Endothelial cell of umbilical vein (primary cell): ENCODE results near the gene ICOSLG. TPM values are rescaled to one million over a fixed set of nuclear protein-coding genes. Genes with fewer than 3 reads are reported as not detected.

ENCODE experiments used
- BruUV-seq: library from RNA; stranded (reverse); fragments of 400-500 nt; replicated peaks from 2 replicates; lab custom pipeline; 2021; lab: Mats Ljungman, UMichigan
- CTCF ChIA-PET: fragments of 300-600, 350-600 bp; sonication (Branson Sonifier 250); formaldehyde crosslinking; loops from one replicate; lab custom pipeline; 2021; ENCODE audit warnings: antibody characterized with exemption, inconsistent platforms; lab: Charles Lee
- POLR2A ChIA-PET: fragments of 300-600, 350-600 bp; sonication (Branson Sonifier 250); formaldehyde crosslinking; loops from one replicate; lab custom pipeline; 2021; ENCODE audit warnings: antibody characterized with exemption, inconsistent platforms; lab: Charles Lee
- DNase-seq: peaks from one replicate; pipeline ENCODE4 v3.0.0-alpha.2; 2011; ENCODE audit warnings: low read depth, low spot score
- FAIRE-seq: peaks from 2 replicates; lab custom pipeline; 2011; peaks lifted over from hg19 to GRCh38; lab: Jason Lieb, UNC
- H2AFZ ChIP-seq: 2 replicates; pipeline ENCODE4 v1.6.0; 2012; ENCODE audit warnings: low read depth, low read length, control low read depth, inconsistent platforms
- H3K27ac ChIP-seq: 2 replicates; pipeline ENCODE4 v1.5.1; 2011; ENCODE audit warnings: low read depth, mild to moderate bottlenecking, control low read depth, low read length, moderate library complexity; ENCODE audit not compliant: insufficient read depth
- H3K27me3 ChIP-seq, 2 experiments: 2 replicates each; pipeline versions ENCODE4 v1.6.0 to v1.6.1; 2011; ENCODE audit warnings: low read length in 2 of 2, mixed read lengths in 1 of 2; ENCODE audit not compliant: control insufficient read depth in 2 of 2, insufficient read depth in 2 of 2
- H3K36me3 ChIP-seq, 2 experiments: 2 replicates in 1 of 2; 3 replicates in 1 of 2; pipeline ENCODE4 v1.5.1; 2011; ENCODE audit warnings: low read length in 2 of 2, mild to moderate bottlenecking in 1 of 2, moderate library complexity in 1 of 2; ENCODE audit not compliant: control insufficient read depth in 2 of 2, insufficient read depth in 2 of 2; ENCODE audit errors: extremely low read depth in 1 of 2
- H3K4me1 ChIP-seq: 3 replicates; pipeline ENCODE4 v1.5.1; 2011; ENCODE audit warnings: mild to moderate bottlenecking, low read length; ENCODE audit not compliant: control insufficient read depth, insufficient read depth; ENCODE audit errors: extremely low read depth
- H3K4me2 ChIP-seq: 2 replicates; pipeline ENCODE4 v1.6.1; 2011; ENCODE audit warnings: low read length, control low read depth, mixed read lengths; ENCODE audit not compliant: insufficient read depth
- H3K4me3 ChIP-seq, 3 experiments: fragments of 200-600 bp in 1 of 3; sonication (generic), shearing (Covaris generic) in 1 of 3; replicated peaks in 1 of 3; 2 replicates each; pipeline ENCODE4 v1.5.1; 2011 to 2016; ENCODE audit warnings: control low read depth in 3 of 3, low read length in 3 of 3, mild to moderate bottlenecking in 2 of 3, inconsistent platforms in 1 of 3, low read depth in 1 of 3, moderate library complexity in 1 of 3; ENCODE audit not compliant: insufficient read depth in 1 of 3
- H3K79me2 ChIP-seq: 2 replicates; pipeline ENCODE4 v1.6.0; 2012; ENCODE audit warnings: low read length, inconsistent platforms; ENCODE audit not compliant: control insufficient read depth, insufficient read depth
- H3K9ac ChIP-seq: replicated peaks from 2 replicates; pipeline ENCODE3; 2011; ENCODE audit warnings: low read length, control low read depth; ENCODE audit not compliant: insufficient read depth; ENCODE audit errors: extremely low read depth
- H3K9me1 ChIP-seq: replicated peaks from 3 replicates; pipeline ENCODE4 v1.6.0; 2011; ENCODE audit warnings: mild to moderate bottlenecking, low read length; ENCODE audit not compliant: control insufficient read depth, insufficient read depth; ENCODE audit errors: extremely low read depth
- H3K9me3 ChIP-seq: replicated peaks from 2 replicates; pipeline ENCODE4 v1.5.1; 2012; ENCODE audit warnings: low read length, inconsistent platforms; ENCODE audit not compliant: control insufficient read depth, insufficient read depth
- H4K20me1 ChIP-seq: replicated peaks from 2 replicates; pipeline ENCODE3; 2011; ENCODE audit warnings: mild to moderate bottlenecking, low read length; ENCODE audit not compliant: control insufficient read depth, insufficient read depth; ENCODE audit errors: extremely low read depth
- EZH2 ChIP-seq: IDR thresholded peaks from 2 replicates; pipeline ENCODE4 v1.6.1; 2012; ENCODE audit warnings: borderline replicate concordance, low read depth, mild to moderate bottlenecking, moderate library complexity, low read length, inconsistent platforms; ENCODE audit not compliant: severe bottlenecking
- FOS ChIP-seq: IDR thresholded peaks from 2 replicates; pipeline ENCODE4 v1.6.1; 2011; ENCODE audit warnings: mild to moderate bottlenecking, low read length, moderate library complexity, borderline replicate concordance; ENCODE audit not compliant: insufficient read depth
- GATA2 ChIP-seq: IDR thresholded peaks from 2 replicates; pipeline ENCODE4 v1.7.0; 2011; ENCODE audit warnings: low read depth, mild to moderate bottlenecking, moderate library complexity, mixed read lengths, low read length; ENCODE audit not compliant: insufficient read length, insufficient read depth
- JUN ChIP-seq: IDR thresholded peaks from 2 replicates; pipeline ENCODE4 v1.6.1; 2011; ENCODE audit warnings: borderline replicate concordance, low read depth; ENCODE audit not compliant: insufficient read length, insufficient read depth
- MYC ChIP-seq: IDR thresholded peaks from one replicate; pipeline ENCODE4 v1.6.1; 2011; ENCODE audit warnings: mild to moderate bottlenecking, low read depth, low read length
- POLR2A ChIP-seq: IDR thresholded peaks from 2 replicates; pipeline ENCODE4 v1.6.1; 2012; ENCODE audit warnings: low read depth, mild to moderate bottlenecking, control low read depth, low read length
- POLR2AphosphoS5 ChIP-seq: IDR thresholded peaks from 2 replicates; pipeline ENCODE4 v1.6.1; 2012; ENCODE audit warnings: low read depth, mild to moderate bottlenecking, control low read depth, low read length, moderate library complexity; ENCODE audit not compliant: insufficient read depth
- dilution Hi-C: fragments of 300-500 bp; cut with MboI; formaldehyde crosslinking; loops from one replicate; pipeline ENCODE4 v1.15.0; 2019; ENCODE audit warnings: low sequenced_read_pairs; ENCODE audit not compliant: extremely low pct_ligation_motif_present
- intact Hi-C: fragments of 100-400 bp; cut with micrococcal nuclease; formaldehyde crosslinking; loops from one replicate; pipeline ENCODE4 v1.10.0; 2022
- polyA plus RNA-seq, 4 experiments: library from polyadenylated mRNA; depleted of rRNA in 3 of 4; stranded (reverse) in 3 of 4; unstranded in 1 of 4; fragments of >200 nt; gene quantifications; 2 replicates each; pipeline versions ENCODE4 v1.2.1 to v1.2.3, GENCODE V29; 2011 to 2012; ENCODE audit warnings: missing spikeins in 1 of 4
- total RNA-seq: library from RNA; stranded (reverse); gene quantifications from 2 replicates; pipeline ENCODE4 v1.2.3, GENCODE V29; 2021
- TF ChIP-seq, protein P1 (sequence below): IDR thresholded peaks from 2 replicates; pipeline ENCODE4 v1.6.1; 2011; ENCODE audit not compliant: insufficient read depth, insufficient read length
- TF ChIP-seq, protein P2 (sequence below), 2 donors: IDR thresholded peaks; 1 replicate in 1 of 2; 2 replicates in 1 of 2; pipeline ENCODE4 v1.5.1; 2011; ENCODE audit warnings: low read length in 2 of 2, mild to moderate bottlenecking in 2 of 2, moderate library complexity in 2 of 2, control low read depth in 1 of 2, inconsistent platforms in 1 of 2, low read depth in 1 of 2; ENCODE audit not compliant: insufficient read depth in 1 of 2; ENCODE audit errors: extremely low read depth in 1 of 2

ICOSLG gene
- total and polyA plus RNA-seq, 2 donors (not counting 3 experiments of a cell fraction or from before 2014, with no cell fraction given): 0.91 to 2.9 TPM

DNA sequence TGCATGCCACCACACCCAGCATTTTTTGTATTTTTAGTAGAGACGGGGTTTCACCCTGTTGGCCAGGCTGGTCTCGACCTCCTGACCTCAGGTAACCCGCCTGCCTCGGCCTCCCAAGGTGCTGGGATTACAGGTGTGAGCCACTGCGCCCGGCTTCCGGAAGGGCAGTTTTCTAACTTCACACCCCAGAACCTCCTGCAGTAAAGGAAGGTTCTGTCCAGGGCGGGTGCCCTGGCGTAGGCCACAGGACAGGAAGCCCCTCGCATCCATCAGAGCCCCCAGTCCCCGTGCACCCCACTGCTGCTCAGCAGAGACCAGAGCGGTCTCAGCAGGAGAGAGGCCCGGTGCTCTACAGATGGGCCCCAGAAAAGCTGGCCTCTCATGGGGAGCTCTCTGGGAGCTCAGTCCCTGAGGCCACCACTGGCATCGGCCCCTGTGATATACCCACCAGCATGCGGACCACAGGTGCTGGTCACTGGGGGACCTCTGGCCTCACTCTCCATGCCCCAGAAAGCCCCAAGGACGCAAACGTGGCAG is 25.1 kb upstream of the ICOSLG start:
- Histone ChIP-seq H3K9me1 (no peaks in the 10 kb centered on the region), H3K27me3 (no peaks in the 10 kb centered on the region), H4K20me1 (no peaks in the 10 kb centered on the region), H3K27ac (no peak overlapping the region), H3K4me3 (no peak overlapping the region), H3K79me2 (no peaks in the 10 kb centered on the region), H3K9me3 (no peaks in the 10 kb centered on the region), H3K4me2 (no peak overlapping the region), H3K36me3 (no peaks in the 10 kb centered on the region), H3K4me1 (no peaks in the 10 kb centered on the region), H3K9ac (no peak overlapping the region), H2AFZ (no peak overlapping the region)
- intact Hi-C loops: no loop called here
- no peak for DNase-seq
- dilution Hi-C loops: no loop called here
- ChIA-PET CTCF (interaction anchor here (0.8 to 0.9 kb wide), 2 partner anchors 11 to 19 kb away, joined by 3 to 4 read pairs; no protein-coding TSS in a partner anchor), POLR2A (no interaction called here)
- no TSS peak for BruUV-seq
- no peak for FAIRE-seq
- TF ChIP-seq POLR2AphosphoS5: no peak
- TF ChIP-seq MYC: no peak
- TF ChIP-seq EZH2: no peak
- no peak for TF ChIP-seq GATA2
- no peak for TF ChIP-seq FOS
- TF ChIP-seq, protein P1, sequence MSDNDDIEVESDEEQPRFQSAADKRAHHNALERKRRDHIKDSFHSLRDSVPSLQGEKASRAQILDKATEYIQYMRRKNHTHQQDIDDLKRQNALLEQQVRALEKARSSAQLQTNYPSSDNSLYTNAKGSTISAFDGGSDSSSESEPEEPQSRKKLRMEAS: no peak
- no peak for TF ChIP-seq JUN
- TF ChIP-seq POLR2A: no peak
- TF ChIP-seq, protein P2, sequence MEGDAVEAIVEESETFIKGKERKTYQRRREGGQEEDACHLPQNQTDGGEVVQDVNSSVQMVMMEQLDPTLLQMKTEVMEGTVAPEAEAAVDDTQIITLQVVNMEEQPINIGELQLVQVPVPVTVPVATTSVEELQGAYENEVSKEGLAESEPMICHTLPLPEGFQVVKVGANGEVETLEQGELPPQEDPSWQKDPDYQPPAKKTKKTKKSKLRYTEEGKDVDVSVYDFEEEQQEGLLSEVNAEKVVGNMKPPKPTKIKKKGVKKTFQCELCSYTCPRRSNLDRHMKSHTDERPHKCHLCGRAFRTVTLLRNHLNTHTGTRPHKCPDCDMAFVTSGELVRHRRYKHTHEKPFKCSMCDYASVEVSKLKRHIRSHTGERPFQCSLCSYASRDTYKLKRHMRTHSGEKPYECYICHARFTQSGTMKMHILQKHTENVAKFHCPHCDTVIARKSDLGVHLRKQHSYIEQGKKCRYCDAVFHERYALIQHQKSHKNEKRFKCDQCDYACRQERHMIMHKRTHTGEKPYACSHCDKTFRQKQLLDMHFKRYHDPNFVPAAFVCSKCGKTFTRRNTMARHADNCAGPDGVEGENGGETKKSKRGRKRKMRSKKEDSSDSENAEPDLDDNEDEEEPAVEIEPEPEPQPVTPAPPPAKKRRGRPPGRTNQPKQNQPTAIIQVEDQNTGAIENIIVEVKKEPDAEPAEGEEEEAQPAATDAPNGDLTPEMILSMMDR (IDR thresholded peaks at IDR 0.05; ENCODE audit: extremely low read depth in 1 of 2, insufficient read depth in 1 of 2, low read depth in 1 of 2, low read length in 2 of 2): no peak
